GM12874 (cell line): ENCODE data around the gene CCNL2.

Experiments
- CTCF ChIP-seq: IDR thresholded peaks from 2 replicates; pipeline ENCODE4 v1.5.1; 2011; ENCODE audit warnings: low read depth, mild to moderate bottlenecking, control low read depth, low read length, moderate library complexity; ENCODE audit not compliant: insufficient read depth

CCNL2 gene

DNA sequence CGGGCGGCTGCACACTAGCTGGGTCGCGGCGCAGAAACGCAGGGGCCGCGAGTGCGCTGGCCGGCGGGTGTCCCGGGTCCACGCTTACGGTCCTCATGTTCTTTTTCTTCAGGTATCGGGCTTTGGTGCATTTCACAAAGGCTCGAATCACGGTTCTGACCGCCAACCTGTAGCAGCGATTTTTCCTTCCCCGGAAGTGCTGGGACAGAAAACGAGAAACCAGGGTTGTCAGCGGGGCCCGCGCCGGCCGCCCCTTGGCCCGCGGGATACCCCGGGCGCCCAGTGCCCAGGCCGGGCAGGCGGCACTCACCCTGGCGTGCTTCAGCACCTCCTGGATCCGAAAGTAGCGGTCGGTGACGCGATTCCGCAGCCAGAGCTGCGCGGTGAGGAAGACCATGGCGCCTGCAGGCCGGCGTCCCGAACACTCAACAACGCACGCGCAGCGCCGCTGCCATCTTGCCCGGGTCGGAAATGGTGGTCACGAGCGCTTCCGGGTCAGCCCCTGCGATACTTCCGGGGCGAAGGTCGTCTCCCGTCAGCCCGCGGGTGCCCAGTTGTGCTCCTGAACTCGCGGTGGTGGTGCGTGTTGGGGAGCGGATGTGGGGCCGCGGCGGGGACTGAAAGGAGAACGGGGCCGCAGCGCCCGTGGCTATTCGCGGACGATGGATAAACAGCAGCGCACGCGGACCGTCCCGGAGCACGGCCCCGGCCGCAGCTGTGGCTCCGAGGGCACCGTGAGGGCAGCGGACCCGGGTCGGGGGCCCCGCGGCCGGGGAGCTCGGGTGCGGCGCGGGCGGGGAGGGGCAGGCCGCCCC lies 7.9 kb upstream of the CCNL2 start, which contains the start of gene MRPL20:
Gene MRPL20 (minus strand): TSS at position 473 of the 815 bp plus-strand sequence. CDS start 76 bp downstream, at position 397.
- no peak for TF ChIP-seq CTCF

- no peak for TF ChIP-seq CTCF
Observed at GRCh38 chr1:1406101-1406820, 7.1 kb upstream of the CCNL2 start.

GRCh38 chr1:1403653-1404052 lies 4.5 kb upstream of the CCNL2 start:
- no peak for TF ChIP-seq CTCF

- peak; percentile 61 for TF ChIP-seq CTCF
Observed at GRCh38 chr1:1402072-1402900, 3.2 kb upstream of the CCNL2 start.

DNA sequence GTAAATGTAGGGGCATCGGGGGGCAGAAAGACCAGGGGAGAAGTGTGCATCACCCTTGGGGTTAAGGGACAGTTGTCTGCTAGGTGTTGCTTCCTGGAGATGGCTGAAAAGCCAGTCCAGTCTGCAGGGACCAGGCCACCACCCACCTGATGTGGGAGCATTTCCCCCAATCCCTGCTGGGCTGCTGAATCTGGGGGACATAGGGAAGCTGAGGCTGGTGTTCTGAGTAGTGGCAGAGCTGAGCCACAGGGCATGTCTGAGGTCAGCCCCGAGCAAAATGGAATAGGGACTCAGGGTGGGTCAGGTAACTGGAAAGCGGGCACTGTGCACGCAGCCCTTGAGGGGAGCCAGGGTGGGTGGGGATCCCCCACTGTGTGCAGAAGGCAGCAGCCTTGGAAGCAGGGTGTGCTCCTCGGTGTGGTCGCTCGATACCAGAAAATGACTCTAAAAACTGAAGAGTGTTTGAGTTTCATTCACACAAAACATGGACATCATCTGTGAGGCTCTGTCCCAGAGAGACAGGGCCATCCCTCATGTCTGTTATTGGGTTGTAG lies 2.4 kb upstream of the CCNL2 start:
- no peak for TF ChIP-seq CTCF

DNA sequence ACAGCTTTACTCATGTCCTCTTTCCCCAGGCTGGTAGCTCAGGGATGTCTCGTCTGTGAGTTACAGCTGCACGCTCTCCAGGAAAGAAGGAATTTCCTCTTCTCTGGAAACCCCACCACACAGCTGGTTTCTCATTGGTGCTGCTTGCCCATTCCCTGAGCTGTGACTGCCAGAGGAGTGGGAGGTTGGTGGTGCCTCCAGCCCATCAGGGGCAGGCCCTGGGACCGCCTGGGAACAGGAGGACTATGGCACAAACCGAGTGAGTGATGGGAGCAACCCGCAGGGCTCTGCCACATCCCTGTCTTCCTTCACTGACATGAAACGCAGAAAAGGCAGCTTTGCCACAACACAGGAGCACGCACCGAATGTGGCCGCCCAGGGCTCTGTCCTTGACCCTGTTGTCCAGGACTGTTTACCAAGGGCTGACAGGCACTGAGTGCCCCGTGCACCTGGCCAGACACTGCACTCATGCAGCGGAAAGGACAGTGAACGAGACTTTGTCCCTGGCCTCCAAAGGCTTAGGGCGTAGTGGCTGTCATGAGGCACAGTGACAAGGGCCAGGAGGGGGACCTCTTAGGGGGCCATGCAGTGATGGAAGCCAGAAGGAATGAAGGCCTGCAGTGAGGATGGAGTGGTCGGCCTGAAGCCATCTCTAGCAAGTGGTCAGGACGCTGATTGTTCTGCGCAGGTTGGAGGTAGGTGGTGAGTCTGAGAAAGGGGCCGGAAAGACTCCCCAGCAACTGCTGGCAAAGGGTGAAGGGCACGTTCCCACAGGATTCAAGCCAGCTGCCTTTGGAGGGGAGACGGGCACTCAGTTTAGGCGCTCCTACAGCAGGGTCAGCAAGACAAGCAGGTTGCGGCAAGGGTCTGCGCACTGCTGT lies 1.7 kb upstream of the CCNL2 start:
- TF ChIP-seq CTCF, result no peak
